DMS153 treated with DMSO at 0.1 percent for 48 hours (cell line): ENCODE measurements around the gene MBTPS1.
A peak's percentile ranks its signal among the peaks of the same experiment; 100 is the strongest.
"Not testable (repeated sequence)": the region's sequence is repeated elsewhere in the genome, so short reads cannot be mapped to it uniquely, and the experiment has no call there.

Experiments used
- DNase-seq: peaks from one replicate; lab custom pipeline; 2025; ENCODE audit not compliant: unreplicated experiment; lab: John Stamatoyannopoulos, UW

MBTPS1 gene

GRCh38 chr16:84137769-84138357 lies 21.1 kb upstream of the MBTPS1 start:
- DNase-seq, result no peak

DNA sequence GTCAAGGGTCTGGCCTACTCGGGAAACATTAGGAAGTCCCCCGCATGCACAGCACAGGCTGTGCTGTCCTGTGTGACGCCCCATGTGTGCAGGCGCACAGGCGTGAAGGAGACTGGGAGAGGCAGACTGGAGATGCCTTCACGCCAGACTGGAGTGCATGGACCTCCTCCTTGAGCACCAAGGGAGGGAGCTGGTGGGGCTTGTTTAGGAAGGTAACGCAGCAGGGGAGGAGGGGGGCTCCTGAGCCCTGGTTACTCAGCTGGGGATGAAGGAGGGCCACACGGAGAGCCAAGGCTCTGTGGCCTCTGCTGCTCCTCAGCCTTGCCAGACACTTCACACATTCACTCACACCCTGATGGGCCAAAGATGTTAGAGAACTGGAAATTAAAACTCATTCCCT lies 20.5 kb upstream of the MBTPS1 start:
- no peak for DNase-seq

GRCh38 chr16:84136331-84137125 lies 19.8 kb upstream of the MBTPS1 start:
- no peak for DNase-seq

- DNase-seq, result no peak
These were observed 16.0 kb upstream of the MBTPS1 start for GRCh38 chr16:84132527-84133285.

- DNase-seq, result no peak
These were observed 14.4 kb upstream of the MBTPS1 start for GRCh38 chr16:84131117-84131516.

GRCh38 chr16:84124257-84125073 lies 7.7 kb upstream of the MBTPS1 start:
- DNase-seq, result no peak

- DNase-seq, result peak; percentile 9
These were observed 4.3 kb upstream of the MBTPS1 start for GRCh38 chr16:84121007-84121406.

DNA sequence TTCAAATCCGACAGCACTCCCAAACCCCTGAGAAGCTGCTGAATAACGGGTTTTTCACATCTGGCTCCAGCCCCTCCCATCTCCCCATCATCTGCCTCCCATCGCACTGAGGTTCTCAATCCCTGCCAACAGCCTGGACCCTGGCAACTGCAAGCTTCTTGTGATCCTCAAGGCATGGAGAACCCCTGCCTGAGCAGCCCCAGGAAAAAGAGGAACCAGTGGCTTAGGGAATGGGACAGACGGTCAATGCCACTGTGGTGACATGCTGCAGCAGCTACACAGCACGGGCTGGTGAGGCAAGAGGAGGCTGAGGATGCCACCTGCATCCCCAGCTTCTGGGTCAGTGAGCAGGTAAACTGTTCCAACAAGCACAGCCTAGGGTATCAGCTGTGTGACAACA lies 3.3 kb upstream of the MBTPS1 start:
- DNase-seq, result no peak

- DNase-seq, result no peak
These were observed 2.6 kb upstream of the MBTPS1 start for GRCh38 chr16:84119368-84119767.

DNA sequence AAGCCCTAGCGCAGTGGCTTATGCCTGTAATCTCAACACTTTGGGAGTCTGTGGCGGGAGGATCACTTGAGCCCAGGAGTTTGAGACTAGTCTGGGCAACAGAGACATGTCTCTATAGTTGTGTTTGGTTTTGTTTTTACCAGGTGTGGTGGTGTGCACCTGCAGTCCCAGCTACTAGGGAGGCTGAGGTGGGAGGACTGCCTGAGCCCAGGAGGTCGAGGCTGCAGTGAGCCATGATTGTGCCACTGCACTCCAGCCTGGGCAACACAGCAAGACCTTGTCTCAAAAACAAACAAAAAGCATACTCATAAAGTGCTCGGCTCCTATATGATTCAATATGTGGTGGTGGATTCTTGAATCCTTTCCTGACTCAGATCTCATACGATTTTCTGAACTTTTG lies 1.6 kb upstream of the MBTPS1 start:
- DNase-seq, result not testable (repeated sequence)

GRCh38 chr16:84117494-84117843 lies 727 bp upstream of the MBTPS1 start:
- DNase-seq, result peak; percentile 8

- DNase-seq, result peak; percentile 7
These were observed 623 bp downstream of the MBTPS1 start for GRCh38 chr16:84115919-84116719.

GRCh38 chr16:84111949-84112348 lies 4.8 kb downstream of the MBTPS1 start:
- not testable (repeated sequence) for DNase-seq

- DNase-seq, result no peak
These were observed 5.2 kb downstream of the MBTPS1 start for GRCh38 chr16:84111525-84111924.

GRCh38 chr16:84110527-84110926 lies 6.2 kb downstream of the MBTPS1 start:
- no peak for DNase-seq

DNA sequence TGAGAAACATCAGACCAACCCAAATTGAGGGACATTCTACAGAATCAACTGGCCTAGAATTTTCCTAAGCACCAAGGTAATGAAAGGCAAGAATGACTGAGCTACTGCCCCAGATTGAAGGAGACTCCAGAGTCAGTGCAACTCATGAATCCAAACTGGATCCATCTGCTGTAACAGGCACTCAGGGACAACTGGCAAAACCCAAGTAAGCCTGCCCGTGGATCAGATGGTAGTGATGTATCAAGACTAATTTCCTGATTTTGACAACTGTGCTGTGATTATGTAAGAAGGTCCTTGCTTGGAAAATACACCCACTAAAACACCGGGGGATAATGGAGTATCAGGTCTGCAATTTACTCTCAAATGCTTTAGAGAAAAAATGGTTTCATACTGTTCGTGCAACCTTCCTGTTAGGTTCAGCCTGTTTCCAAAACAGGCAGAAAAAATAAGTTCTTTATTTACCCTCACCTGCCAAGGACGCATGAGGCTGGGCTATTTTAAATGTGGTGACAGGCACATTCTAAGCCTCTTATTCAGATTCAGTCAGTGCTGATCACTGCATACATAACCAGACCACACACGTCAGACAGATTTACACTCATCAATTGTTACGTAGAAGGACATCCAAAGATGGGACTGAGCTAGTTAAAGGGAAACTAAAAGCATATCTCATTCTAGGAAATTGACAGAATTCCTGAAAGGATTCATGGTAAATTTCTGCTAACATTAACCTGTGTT lies 7.0 kb downstream of the MBTPS1 start:
- DNase-seq, result no peak

GRCh38 chr16:84107921-84108320 lies 8.8 kb downstream of the MBTPS1 start:
- no peak for DNase-seq

- DNase-seq, result no peak
These were observed 10.6 kb downstream of the MBTPS1 start for GRCh38 chr16:84105948-84106740.

DNA sequence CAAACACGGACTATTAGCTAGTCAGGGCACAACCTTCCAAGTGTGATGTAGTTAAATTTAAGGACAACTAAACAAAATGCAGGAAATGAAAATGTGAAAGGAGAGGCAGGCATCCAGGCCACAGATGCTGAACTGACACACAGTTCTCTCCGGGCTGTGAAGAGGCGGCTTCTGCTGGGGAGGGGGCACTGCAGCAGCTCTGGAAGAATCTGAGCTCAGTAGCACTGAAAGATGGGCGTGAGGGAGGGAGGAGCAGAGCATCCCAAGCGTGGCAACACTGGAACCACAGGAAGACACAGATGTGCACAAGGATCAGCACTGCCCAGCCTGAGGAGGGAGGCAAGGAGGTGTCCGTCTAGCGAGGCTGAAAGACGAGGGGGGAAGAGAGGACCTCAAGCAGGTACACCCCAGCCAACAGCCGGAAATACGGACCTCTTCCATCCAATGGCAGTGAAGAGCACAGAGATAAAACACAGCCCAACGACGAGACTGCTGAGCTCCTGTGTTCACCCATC lies 11.4 kb downstream of the MBTPS1 start:
- DNase-seq, result no peak
